HG03575 (cell line): Measurements from ENCODE around the gene IFIT1B.

Experiments
- ATAC-seq: cut with Tn5 transposase; IDR thresholded peaks from one replicate; pipeline ENCODE4 v1.9.1; 2021; ENCODE audit not compliant: unreplicated experiment, insufficient number of reproducible peaks, low FRiP score; ENCODE audit errors: extremely low read depth

Gene IFIT1B

GRCh38 chr10:89347701-89348457 lies 30.0 kb upstream of the IFIT1B start:
- no peak for ATAC-seq

- ATAC-seq, result no peak
These were observed 29.4 kb upstream of the IFIT1B start for GRCh38 chr10:89348481-89348880.

- no peak for ATAC-seq
These were observed 28.9 kb upstream of the IFIT1B start for GRCh38 chr10:89348975-89349374.

GRCh38 chr10:89350631-89351315 lies 27.1 kb upstream of the IFIT1B start:
- ATAC-seq, result peak; percentile 7

- ATAC-seq, result peak; percentile 35
These were observed 26.5 kb upstream of the IFIT1B start for GRCh38 chr10:89351412-89351779.

- ATAC-seq, result no peak
These were observed 25.9 kb upstream of the IFIT1B start for GRCh38 chr10:89351780-89352597.

GRCh38 chr10:89352802-89353201 lies 25.1 kb upstream of the IFIT1B start:
- ATAC-seq, result no peak

- ATAC-seq, result no peak
These were observed 22.4 kb upstream of the IFIT1B start for GRCh38 chr10:89355394-89355931.

GRCh38 chr10:89357096-89357495 lies 20.8 kb upstream of the IFIT1B start:
- no peak for ATAC-seq

- no peak for ATAC-seq
These were observed 19.9 kb upstream of the IFIT1B start for GRCh38 chr10:89357975-89358374.

- no peak for ATAC-seq
These were observed 17.7 kb upstream of the IFIT1B start for GRCh38 chr10:89360157-89360556.

GRCh38 chr10:89362929-89363328 lies 14.9 kb upstream of the IFIT1B start:
- no peak for ATAC-seq

GRCh38 chr10:89363729-89364442 lies 14.0 kb upstream of the IFIT1B start:
- ATAC-seq, result no peak

- no peak for ATAC-seq
These were observed 13.3 kb upstream of the IFIT1B start for GRCh38 chr10:89364531-89364930.

GRCh38 chr10:89367529-89367928 lies 10.3 kb upstream of the IFIT1B start:
- peak; percentile 81 for ATAC-seq

GRCh38 chr10:89368129-89368528 lies 9.7 kb upstream of the IFIT1B start:
- ATAC-seq, result no peak

- no peak for ATAC-seq
These were observed 8.4 kb upstream of the IFIT1B start for GRCh38 chr10:89369156-89370105.

GRCh38 chr10:89371079-89371478 lies 6.8 kb upstream of the IFIT1B start:
- no peak for ATAC-seq
